GM18951 (cell line): ENCODE results near the gene SNED1.

Experiments
- POLR2A ChIP-seq: IDR thresholded peaks from 4 replicates; pipeline ENCODE4 v1.6.1; 2011; ENCODE audit warnings: mild to moderate bottlenecking; ENCODE audit not compliant: insufficient read length, insufficient read depth; ENCODE audit errors: extremely low read depth
- in situ Hi-C: fragments of 300-500 bp; cut with MboI; formaldehyde crosslinking; loops from one replicate; pipeline ENCODE4 v1.12.0; 2022; ENCODE audit warnings: low sequenced_read_pairs, mixed read lengths, inconsistent platforms; ENCODE audit not compliant: unreplicated experiment

SNED1 gene

DNA sequence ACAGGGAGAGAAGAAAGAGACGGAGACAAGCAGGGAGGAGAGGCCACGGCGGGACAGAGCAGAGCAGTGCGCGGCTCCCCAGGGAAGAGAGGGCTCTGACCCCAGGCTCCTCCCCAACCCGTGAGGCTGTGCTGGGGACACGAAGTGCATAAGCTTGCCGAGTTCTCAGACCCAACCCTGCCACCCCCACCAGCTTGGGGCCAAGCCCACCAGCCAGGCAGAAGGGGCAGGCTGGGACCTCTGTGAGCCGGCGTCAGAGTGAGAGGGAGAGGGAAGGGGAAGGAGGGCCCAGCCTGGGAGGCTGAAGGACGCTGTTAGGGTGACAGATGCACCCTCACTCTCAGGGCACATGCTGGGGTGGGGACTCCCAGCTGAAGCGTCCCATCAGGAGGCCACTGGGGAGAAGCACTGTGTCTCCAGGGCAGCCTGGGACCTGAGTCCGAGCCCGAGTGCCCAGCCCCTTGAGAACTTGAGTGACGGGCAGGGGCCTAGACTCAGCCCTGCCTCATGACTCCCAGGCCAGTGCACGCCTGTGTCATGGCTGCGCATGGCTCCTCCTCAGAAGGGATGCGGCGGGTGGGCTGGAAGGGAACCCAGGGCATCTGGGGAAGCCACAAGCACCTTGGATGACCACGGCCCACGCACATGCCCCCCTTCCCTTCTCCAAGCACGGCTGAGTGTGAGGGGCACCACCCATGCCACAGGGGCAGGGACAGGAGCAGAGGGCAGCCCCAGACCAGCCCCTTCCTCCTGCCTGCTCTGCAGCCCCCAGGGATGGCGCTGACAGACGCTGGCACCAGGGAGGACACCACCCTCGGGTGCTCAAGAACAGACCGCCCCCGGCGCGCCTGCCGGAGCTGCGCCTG is 72.6 kb downstream of the SNED1 start:
- in situ Hi-C loops = no loop called here
- no peak for TF ChIP-seq POLR2A

DNA sequence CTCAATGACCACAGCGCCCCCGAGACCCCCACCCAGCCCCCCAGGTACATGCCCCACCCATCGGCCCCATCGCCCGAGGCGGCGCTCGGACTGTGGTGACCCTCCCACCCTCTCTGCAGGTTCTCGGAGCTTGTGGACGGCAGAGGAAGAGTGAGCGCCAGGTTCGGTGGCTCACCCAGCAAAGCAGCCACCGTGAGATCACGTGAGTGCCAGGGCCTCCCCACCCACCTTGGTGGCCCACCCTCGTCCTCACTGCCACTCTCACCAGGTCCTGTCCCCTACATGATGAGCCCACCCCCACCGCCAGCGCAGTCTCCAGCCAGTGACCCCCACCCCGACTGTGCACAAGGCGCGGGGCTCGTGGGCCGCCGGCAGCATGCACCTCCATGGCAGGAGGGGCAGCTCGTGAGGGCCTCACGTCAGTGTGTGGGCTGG is 73.3 kb downstream of the SNED1 start:
- TF ChIP-seq POLR2A = no peak
- in situ Hi-C loops = no loop called here

DNA sequence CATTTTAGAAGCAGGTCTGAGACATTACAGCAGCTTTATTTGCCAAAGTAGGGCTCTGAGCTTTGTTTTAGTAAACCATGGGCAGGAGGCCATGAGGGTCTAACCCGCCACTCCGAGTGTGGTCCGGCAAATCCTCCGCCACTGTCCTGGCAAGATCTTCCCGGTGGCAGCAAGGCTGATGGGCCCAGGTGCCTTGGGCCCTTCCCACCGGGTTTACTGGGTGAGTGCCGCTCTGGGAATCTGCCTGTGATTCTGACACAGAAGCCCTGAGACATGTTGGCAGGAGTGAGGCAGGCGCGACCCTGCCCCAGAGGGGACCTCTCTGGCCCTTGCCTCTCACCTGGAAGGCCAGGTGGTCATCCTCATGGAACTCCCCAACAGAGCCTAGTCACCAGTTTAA is 73.7 kb downstream of the SNED1 start:
- in situ Hi-C loops = no loop called here
- no peak for TF ChIP-seq POLR2A

DNA sequence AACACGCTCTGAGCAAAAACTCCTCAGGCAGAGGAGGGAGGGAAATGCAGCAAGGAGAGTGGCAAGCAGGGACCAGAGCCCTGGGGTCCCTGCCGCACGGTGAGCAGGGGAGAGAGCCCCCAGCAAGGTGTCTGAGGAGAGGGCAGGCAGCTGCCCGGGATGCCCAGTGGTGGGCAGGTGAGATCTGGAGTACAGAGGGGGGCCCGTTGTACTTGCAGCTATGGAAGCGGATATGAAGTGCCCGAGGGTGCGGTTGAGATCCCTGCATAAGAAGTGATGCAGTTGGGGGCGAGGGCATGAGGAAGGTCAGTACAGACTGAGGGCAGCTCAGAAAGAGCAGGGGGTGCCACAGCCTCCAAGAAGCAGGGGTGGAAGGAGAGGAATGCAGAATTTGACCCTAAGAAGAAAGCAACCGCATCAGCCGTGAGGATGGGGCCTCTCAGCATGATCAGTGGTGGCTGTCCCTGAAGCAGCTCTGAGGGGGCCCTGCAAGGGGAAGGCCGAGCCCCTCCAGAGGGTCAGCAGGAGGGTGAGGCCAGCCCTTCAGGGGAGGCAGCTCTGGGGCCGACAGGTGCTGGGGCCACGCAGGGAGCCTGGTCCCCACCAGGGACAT is 74.2 kb downstream of the SNED1 start:
- TF ChIP-seq POLR2A = no peak
- in situ Hi-C loops = no loop called here

DNA sequence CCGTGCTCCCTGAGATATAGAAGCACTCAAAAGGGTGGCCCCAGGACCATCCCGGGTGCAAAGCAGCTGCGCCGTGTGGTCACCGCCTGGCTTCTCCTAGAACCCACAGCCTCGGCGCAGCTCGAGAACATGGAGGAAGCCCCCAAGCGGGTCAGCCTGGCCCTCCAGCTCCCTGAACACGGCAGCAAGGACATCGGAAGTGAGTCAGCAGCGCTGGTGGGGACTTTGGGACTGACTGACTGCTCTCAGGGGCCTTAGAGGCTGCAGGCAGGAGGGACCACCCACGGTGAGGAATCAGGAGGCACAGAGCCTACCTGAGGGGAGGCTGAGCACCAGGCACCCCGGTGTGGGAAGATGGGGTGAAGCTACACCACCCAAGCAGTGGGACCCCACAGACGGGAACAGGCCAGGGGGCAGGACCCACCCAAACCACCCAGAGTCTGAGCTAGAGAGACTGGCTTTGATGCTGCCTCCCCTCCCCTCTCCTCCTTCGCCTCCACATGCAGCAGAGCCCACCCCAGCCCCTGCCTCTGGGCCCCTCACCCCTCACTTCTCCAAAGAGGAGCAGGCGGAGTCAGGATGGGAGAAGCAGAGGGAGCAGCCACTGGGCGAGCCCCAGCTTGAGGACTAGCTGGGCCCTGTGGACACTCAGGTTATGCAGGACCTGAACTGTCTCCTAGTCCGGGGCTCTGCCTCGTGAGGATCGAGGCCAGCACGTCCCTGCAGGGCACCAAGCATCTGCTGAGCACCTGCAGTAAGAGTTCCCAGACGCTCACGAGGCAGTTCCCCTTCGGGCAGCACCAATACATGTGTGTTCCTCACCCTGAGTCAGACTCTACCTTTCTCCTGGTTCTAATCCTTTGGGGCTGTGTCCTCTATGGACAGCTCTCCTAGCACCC is 75.0 kb downstream of the SNED1 start:
- in situ Hi-C loops = no loop called here
- TF ChIP-seq POLR2A = no peak

DNA sequence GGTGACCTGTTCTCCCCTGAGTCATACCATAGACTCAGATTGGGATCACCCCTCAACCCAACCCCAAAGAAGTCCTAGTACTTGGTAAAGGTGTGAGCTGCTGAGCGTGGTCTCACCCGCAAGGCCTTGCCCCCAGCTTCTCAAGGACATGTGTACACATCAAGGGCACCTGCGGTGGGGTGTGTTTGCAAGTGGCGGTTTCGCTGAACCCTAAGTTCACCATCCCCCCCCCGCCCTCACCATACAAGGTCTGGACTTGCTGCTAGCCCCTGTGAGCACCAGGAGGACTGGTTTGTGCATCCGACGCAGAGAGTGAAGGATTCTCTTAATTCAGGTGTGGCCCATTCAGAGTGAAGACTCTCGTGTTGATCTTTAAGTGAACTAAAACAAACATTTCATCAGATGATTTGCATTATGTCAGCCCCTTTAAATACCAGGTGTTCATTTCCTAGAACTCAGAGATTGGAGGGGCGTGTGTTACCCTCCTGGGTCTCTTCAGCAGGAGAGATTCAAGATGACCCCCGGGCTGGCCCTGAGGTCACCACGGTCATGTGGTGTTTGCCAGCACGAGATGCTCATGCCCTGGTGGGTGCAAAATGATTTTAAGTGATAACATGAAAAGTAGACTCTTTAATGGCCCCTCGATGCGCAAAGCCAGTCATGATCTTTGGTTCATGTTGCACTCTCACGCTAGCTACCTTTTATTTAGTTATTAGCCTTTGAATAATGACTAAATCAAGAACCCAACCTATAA is 75.8 kb downstream of the SNED1 start:
- no peak for TF ChIP-seq POLR2A
- in situ Hi-C loops = no loop called here

GRCh38 chr2:241074901-241075540 is 76.6 kb downstream of the SNED1 start:
- TF ChIP-seq POLR2A = no peak
- in situ Hi-C loops = no loop called here

GRCh38 chr2:241080405-241081189 is 82.2 kb downstream of the SNED1 start:
- TF ChIP-seq POLR2A = no peak
- in situ Hi-C loops = no loop called here

GRCh38 chr2:241081190-241081642 is 82.8 kb downstream of the SNED1 start:
- no peak for TF ChIP-seq POLR2A
- in situ Hi-C loops = no loop called here

- no peak for TF ChIP-seq POLR2A
Observed at GRCh38 chr2:241081643-241082340, 83.4 kb downstream of the SNED1 start.

More at GRCh38 chr2:241081643-241082340, 83.4 kb downstream of the SNED1 start:
- in situ Hi-C loops = no loop called here
